ENCODE results near the gene UQCC5. TPM values are rescaled to one million over a fixed set of nuclear protein-coding genes. Genes with fewer than 3 reads are reported as not detected.

UQCC5 gene
- total RNA-seq, 1 donor from 2014 or later, result not detected

GRCh38 chr3:52570076-52570475 lies 33.7 kb downstream of the UQCC5 start:
- intact Hi-C loops (cut with DNase I), result no loop called here
- TF ChIP-seq, protein P1, sequence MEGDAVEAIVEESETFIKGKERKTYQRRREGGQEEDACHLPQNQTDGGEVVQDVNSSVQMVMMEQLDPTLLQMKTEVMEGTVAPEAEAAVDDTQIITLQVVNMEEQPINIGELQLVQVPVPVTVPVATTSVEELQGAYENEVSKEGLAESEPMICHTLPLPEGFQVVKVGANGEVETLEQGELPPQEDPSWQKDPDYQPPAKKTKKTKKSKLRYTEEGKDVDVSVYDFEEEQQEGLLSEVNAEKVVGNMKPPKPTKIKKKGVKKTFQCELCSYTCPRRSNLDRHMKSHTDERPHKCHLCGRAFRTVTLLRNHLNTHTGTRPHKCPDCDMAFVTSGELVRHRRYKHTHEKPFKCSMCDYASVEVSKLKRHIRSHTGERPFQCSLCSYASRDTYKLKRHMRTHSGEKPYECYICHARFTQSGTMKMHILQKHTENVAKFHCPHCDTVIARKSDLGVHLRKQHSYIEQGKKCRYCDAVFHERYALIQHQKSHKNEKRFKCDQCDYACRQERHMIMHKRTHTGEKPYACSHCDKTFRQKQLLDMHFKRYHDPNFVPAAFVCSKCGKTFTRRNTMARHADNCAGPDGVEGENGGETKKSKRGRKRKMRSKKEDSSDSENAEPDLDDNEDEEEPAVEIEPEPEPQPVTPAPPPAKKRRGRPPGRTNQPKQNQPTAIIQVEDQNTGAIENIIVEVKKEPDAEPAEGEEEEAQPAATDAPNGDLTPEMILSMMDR (IDR thresholded peaks at IDR 0.05), result no peak
- no peaks in the 10 kb centered on the region for H3K9me3 ChIP-seq
- H3K4me1 ChIP-seq, result no peaks in the 10 kb centered on the region
- H3K27me3 ChIP-seq, result no peaks in the 10 kb centered on the region
- H3K27ac ChIP-seq, result no peak overlapping the region
- H3K36me3 ChIP-seq, result peaks cover 24% of the 10 kb centered on the region in 2 donors
- no peak for DNase-seq (ENCODE audit: low spot score in 2 of 2)
- H3K4me3 ChIP-seq, result no peak overlapping the region

DNA sequence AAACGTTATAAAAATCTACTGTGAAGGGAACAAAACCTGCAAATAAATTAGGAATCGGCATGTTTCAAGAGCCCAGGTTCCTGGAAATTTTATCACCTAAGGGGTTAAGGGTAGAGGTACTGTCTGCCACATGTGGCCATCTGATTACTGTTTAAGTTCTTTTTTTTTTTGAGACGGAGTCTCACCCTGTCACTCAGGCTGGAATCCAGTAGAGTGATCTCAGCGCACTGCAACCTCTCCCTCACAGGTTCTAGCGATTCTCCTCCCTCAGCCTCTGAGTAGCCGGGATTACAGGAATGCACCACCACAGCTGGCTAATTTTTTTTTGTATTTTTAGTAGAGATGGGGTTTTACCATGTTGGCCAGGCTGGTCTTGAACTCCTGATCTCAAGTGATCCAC lies 35.8 kb downstream of the UQCC5 start:
- DNase-seq (ENCODE audit: low spot score in 2 of 2), result no peak
- Histone ChIP-seq H3K27me3 (no peaks in the 10 kb centered on the region), H3K9me3 (no peaks in the 10 kb centered on the region), H3K4me1 (no peaks in the 10 kb centered on the region), H3K36me3 (peaks cover 33 to 42% of the 10 kb centered on the region in 2 donors), H3K4me3 (no peak overlapping the region), H3K27ac (no peak overlapping the region)
- TF ChIP-seq, protein P1 (IDR thresholded peaks at IDR 0.05), result no peak
- intact Hi-C loops (cut with DNase I), result no loop called here

DNA sequence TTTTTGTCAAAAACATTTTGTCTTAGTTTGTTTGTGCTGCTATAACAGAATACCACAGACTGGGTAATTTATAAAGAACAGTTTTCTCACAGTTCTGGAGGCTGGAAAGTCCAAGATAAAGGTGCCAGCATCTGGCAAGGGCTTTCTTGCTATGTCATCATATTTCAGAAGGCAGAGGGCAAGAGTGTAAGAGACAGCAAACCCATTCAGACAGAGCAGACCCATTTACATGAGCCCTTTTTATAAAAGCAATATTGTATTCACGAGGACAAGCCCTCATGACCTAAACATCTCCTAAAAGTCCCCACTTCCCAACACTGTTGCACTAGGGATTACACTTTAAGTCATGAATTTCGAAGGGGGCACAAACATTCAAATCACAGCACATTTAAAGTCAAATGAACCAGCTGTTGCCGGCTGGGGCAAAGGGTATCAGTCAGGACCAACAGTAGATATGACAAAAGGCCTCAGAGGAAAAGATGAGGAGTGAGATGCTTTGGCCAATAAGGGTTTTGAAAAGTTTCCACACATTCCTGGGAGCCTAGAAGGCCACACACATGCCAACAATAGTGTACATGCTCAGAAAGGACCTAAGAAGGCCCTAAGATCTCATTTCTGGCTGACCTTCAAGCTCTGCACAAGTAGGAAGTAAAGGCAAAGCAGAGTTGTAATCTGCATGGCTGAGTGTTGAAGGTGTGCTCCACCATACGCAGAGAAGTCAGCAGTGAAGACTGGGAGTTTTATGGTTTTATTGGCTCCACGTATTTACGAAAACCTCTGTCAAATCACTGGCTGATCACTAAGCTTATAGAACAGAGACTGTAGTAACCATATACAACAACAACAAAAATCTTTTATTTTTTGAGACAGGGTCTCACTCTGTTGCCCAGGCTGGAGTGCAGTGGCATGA lies 37.9 kb downstream of the UQCC5 start:
- TF ChIP-seq, protein P1 (IDR thresholded peaks at IDR 0.05), result no peak
- intact Hi-C loops (cut with DNase I), result no loop called here
- Histone ChIP-seq H3K27me3 (no peaks in the 10 kb centered on the region), H3K4me1 (no peaks in the 10 kb centered on the region), H3K27ac (no peak overlapping the region), H3K36me3 (peaks cover 44 to 53% of the 10 kb centered on the region in 2 donors), H3K4me3 (no peak overlapping the region), H3K9me3 (no peaks in the 10 kb centered on the region)
- DNase-seq (ENCODE audit: low spot score in 2 of 2), result no peak

Other genes with a start within 250 kb of the UQCC5 start
- 15.5 TPM for gene GLYCTK, start 248.8 kb upstream of the UQCC5 start, total RNA-seq
- gene DNAH1, start 220.3 kb upstream of the UQCC5 start, total RNA-seq, result 7.6 TPM
- gene BAP1, start 126.6 kb upstream of the UQCC5 start, total RNA-seq, result 90.7 TPM
- gene PHF7, start 125.9 kb upstream of the UQCC5 start, total RNA-seq, result not detected
- 163 TPM for gene SEMA3G, start 91.5 kb upstream of the UQCC5 start, total RNA-seq
- 68.6 TPM for gene TNNC1, start 82.6 kb upstream of the UQCC5 start, total RNA-seq
- gene NISCH, start 81.0 kb upstream of the UQCC5 start, total RNA-seq, result 58.3 TPM
- gene STAB1, start 41.3 kb upstream of the UQCC5 start, total RNA-seq, result 363 TPM
- 95.5 TPM for gene NT5DC2, start 2.7 kb upstream of the UQCC5 start, total RNA-seq
- gene PBRM1, start 149.3 kb downstream of the UQCC5 start, total RNA-seq, result 36.7 TPM
- gene GNL3, start 149.4 kb downstream of the UQCC5 start, total RNA-seq, result 50.4 TPM
- gene GLT8D1, start 169.2 kb downstream of the UQCC5 start, total RNA-seq, result 38.3 TPM
- gene SPCS1, start 169.5 kb downstream of the UQCC5 start, total RNA-seq, result 170 TPM
- gene NEK4, start 234.3 kb downstream of the UQCC5 start, total RNA-seq, result 11.4 TPM
- gene ITIH1, start 241.0 kb downstream of the UQCC5 start, total RNA-seq, result 2.0 TPM